Epithelial cell of proximal tubule (primary cell): ENCODE results near the gene MAGEA3. TPM values are rescaled to one million over a fixed set of nuclear protein-coding genes. Genes with fewer than 3 reads are reported as not detected.
"Not testable (repeated sequence)": the region's sequence is repeated elsewhere in the genome, so short reads cannot be mapped to it uniquely, and the experiment has no call there.

Source experiments
- DNase-seq: peaks from one replicate; pipeline ENCODE4 v3.0.0-alpha.2; 2011; ENCODE audit warnings: low read depth
- H3K4me3 ChIP-seq: 2 replicates; pipeline ENCODE4 v1.5.1; 2011; ENCODE audit warnings: low read depth, mild to moderate bottlenecking, low read length
- CTCF ChIP-seq: conservative IDR thresholded peaks from 2 replicates; pipeline ENCODE4 v1.5.1; 2012; ENCODE audit warnings: low read depth, mild to moderate bottlenecking, low read length
- total RNA-seq: library from RNA; depleted of rRNA; stranded (reverse); fragments of >200 nt; gene quantifications from 2 replicates; pipeline ENCODE4 v1.2.3, GENCODE V29; 2015

Gene MAGEA3
- total RNA-seq, 1 donor from 2014 or later = not detected

DNA sequence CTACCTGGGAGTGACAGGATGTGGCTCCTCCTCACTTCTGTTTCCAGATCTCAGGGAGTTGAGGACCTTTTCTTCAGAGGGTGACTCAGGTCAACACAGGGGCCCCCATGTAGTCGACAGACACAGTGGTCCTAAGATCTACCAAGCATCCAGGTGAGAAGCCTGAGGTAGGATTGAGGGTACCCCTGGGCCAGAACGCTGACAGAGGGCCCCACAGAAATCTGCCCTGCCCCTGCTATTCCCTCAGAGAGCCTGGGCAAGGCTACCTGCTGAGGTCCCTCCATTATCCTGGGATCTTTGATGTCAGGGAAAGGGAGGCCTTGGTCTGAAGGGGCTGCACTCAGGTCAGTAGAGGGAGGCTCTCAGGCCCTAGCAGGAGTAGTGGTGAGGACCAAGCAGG lies 36.5 kb downstream of the MAGEA3 start:
- DNase-seq = no peak
- TF ChIP-seq CTCF = no peak
- H3K4me3 ChIP-seq = no peak overlapping the region

DNA sequence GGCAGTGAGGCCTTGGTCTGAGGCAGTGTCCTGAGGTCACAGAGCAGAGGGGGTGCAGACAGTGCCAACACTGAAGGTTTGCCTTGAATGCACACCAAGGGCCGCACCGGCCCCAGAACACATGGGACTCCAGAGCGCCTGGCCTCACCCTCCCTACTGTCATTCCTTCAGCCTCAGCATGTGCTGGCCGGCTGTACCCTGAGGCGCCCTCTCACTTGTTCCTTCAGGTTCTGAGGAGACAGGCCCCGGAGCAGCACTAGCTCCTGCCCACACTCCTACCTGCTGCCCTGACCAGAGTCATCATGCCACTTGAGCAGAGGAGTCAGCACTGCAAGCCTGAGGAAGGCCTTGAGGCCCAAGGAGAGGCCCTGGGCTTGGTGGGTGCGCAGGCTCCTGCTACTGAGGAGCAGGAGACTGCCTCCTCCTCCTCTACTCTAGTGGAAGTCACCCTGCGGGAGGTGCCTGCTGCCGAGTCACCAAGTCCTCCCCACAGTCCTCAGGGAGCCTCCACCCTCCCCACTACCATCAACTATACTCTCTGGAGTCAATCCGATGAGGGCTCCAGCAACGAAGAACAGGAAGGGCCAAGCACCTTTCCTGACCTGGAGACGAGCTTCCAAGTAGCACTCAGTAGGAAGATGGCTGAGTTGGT lies 37.4 kb downstream of the MAGEA3 start:
- DNase-seq = no peak
- TF ChIP-seq CTCF = no peak
- H3K4me3 ChIP-seq = no peak overlapping the region

DNA sequence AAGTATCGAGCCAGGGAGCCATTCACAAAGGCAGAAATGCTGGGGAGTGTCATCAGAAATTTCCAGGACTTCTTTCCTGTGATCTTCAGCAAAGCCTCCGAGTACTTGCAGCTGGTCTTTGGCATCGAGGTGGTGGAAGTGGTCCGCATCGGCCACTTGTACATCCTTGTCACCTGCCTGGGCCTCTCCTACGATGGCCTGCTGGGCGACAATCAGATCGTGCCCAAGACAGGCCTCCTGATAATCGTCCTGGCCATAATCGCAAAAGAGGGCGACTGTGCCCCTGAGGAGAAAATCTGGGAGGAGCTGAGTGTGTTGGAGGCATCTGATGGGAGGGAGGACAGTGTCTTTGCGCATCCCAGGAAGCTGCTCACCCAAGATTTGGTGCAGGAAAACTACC lies 37.9 kb downstream of the MAGEA3 start:
- not testable (repeated sequence) for H3K4me3 ChIP-seq, DNase-seq

GRCh38 chrX:152738560-152738959 lies 40.0 kb downstream of the MAGEA3 start:
- no peak for DNase-seq
- H3K4me3 ChIP-seq = no peak overlapping the region
- TF ChIP-seq CTCF = no peak

Other genes starting within 250 kb of the MAGEA3 start
- not detected in 2 replicates for gene GABRA3, start 247.5 kb upstream of the MAGEA3 start, total RNA-seq
- 0.06 and 0.22 TPM in 2 replicates for gene GABRQ, start 60.9 kb upstream of the MAGEA3 start, total RNA-seq
- gene CSAG2, start 10.5 kb downstream of the MAGEA3 start, total RNA-seq = not detected in 2 replicates
- gene MAGEA2B, start 15.8 kb downstream of the MAGEA3 start, total RNA-seq = not detected in 2 replicates
- not detected in 2 replicates for gene CSAG1, start 34.9 kb downstream of the MAGEA3 start, total RNA-seq
- not detected in 2 replicates for gene MAGEA12, start 35.0 kb downstream of the MAGEA3 start, total RNA-seq
- gene MAGEA2, start 55.0 kb downstream of the MAGEA3 start, total RNA-seq = not detected in 2 replicates
- not detected in 2 replicates for gene CSAG3, start 60.4 kb downstream of the MAGEA3 start, total RNA-seq
- not detected in 2 replicates for gene MAGEA6, start 70.9 kb downstream of the MAGEA3 start, total RNA-seq
- 34.4 and 53.7 TPM in 2 replicates for gene CETN2, start 132.0 kb downstream of the MAGEA3 start, total RNA-seq
- gene NSDHL, start 132.3 kb downstream of the MAGEA3 start, total RNA-seq = 19.3 and 47.4 TPM in 2 replicates
- gene ZNF185, start 199.3 kb downstream of the MAGEA3 start, total RNA-seq = 14.4 and 41.6 TPM in 2 replicates